Smooth muscle cell of bladder (primary cell): ENCODE measurements around the gene ABHD18. TPM values are rescaled to one million over a fixed set of nuclear protein-coding genes. Genes with fewer than 3 reads are reported as not detected.

Experiments used
- total RNA-seq: library from RNA; depleted of rRNA; stranded (reverse); fragments of >200 nt; gene quantifications from 2 replicates; pipeline ENCODE4 v1.2.3, GENCODE V29; 2014

Gene ABHD18
- 4.7 and 5.8 TPM in 2 replicates for total RNA-seq

DNA sequence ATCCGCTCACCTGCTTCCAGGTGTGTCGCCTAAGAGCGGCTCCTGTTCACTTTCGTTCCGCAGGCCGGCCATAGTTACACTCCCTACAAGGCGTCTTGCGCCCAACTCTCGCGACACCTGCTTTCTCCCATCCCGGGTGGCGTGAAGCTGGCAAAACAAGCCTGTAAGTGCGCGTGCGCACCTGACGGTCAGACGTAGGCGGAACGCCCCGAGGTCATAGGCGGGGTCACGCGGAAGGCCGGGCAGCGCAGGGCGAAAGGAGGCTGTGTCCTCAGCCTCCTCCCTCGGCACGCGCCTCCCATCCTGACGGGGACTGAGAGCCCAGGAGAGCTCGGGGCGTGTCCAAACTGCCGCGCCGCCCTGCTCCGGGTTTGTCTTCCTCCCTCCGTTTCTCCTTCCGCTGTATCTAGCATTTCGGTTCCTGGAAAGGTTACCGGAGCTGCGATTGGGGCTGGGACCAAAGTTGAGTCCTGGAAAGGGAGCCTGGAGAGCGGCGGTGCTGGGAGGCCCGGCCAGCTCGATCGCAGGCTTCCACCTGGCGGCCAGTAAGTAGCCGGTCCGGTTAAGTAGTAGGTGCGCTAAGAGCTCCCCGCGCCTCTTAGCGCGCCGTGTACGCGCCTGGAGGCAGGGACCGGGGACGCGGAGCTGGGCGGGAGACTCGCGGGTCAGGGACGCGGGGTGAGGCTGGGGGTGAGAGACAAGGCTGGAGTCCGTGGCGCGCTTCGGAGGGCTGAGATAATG lies at the start of gene ABHD18, which contains the start of gene MFSD8:
Gene ABHD18 (plus strand): TSS at position 345 of the 741 bp plus-strand sequence. CDS start 17,550 bp downstream, outside the sequence.
Gene MFSD8 (minus strand): TSS at position 112 of the 741 bp plus-strand sequence. CDS start 40 bp downstream, at position 72.

DNA sequence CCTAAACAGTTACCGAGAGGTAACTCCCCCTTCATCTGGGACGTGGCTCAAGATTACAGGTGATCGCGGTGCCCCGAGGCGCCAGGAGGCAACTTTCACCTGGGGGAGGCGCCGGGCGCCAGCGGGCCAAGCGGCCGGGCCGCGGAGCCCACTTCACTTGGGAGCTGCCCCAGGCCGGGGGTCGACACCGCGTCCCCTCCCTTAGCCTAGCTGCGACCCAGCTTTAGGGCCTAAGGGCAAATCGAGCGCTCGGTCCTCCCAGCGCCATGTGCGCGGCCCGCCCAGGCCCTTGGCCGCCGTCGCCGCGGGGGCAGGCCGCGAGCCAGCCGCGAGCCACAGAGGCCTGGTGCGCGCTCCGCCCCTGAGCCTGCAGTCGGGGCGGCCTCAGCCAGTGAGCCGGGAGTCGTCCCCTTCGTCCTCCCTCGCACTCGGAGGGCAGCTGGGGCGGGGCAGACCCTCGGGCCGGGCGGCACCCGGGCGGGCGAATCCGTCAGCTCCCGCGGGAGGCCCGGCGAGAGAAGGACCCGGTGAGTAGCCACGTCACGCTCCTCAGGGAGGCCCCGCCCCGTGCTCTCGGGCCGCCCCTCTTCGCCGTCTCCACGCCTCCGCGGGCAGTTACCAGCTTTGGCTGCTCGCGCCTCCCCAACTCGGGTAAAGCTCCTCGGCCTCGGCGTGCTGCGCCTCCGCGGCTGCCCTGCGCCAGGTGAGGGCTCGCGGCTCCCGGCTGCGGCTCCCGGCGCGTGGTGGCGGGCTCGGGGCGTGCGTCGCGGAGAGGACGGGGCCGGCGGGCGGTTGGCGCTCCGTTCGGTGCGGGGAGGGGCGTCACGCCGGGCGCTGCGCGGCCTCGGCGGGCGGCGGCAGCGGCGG lies 95.7 kb downstream of the ABHD18 start, which contains the start of gene LARP1B:
Gene LARP1B (plus strand): TSS at position 614 of the 867 bp plus-strand sequence. CDS start 13,640 bp downstream, outside the sequence.

Other genes starting within 250 kb of the ABHD18 start
- not detected in 2 replicates for gene SLC25A31, start 235.0 kb upstream of the ABHD18 start, total RNA-seq
- gene HSPA4L, start 183.1 kb upstream of the ABHD18 start, total RNA-seq = 4.0 and 8.3 TPM in 2 replicates
- gene PLK4, start 84.5 kb upstream of the ABHD18 start, total RNA-seq = 1.1 and 1.4 TPM in 2 replicates
- 10.5 and 13.5 TPM in 2 replicates for gene MFSD8, start 233 bp upstream of the ABHD18 start, total RNA-seq
- 19.2 and 21.4 TPM in 2 replicates for gene LARP1B, start 95.9 kb downstream of the ABHD18 start, total RNA-seq